Panc1 (cell line): ENCODE data around the gene STPG3. TPM values are rescaled to one million over a fixed set of nuclear protein-coding genes. Genes with fewer than 3 reads are reported as not detected.

Source experiments
- ATAC-seq: fragments of 200-7000 bp; cut with Tn5 transposase; 2 replicates; pipeline ENCODE4 v1.9.1; 2020; ENCODE audit warnings: mild to moderate bottlenecking, moderate library complexity
- BruUV-seq: library from RNA; stranded (reverse); fragments of 400-500 nt; replicated peaks from 2 replicates; lab custom pipeline; 2021; lab: Mats Ljungman, UMichigan
- CTCF ChIA-PET: fragments of 300-600 bp; sonication (Branson Sonifier 250); formaldehyde crosslinking; loops from one replicate; lab custom pipeline; 2022; ENCODE audit warnings: antibody characterized with exemption; lab: Charles Lee
- POLR2A ChIA-PET: fragments of 300-600 bp; sonication (Branson Sonifier 250); formaldehyde crosslinking; loops from one replicate; lab custom pipeline; 2022; ENCODE audit warnings: antibody characterized with exemption; lab: Charles Lee
- DNase-seq: peaks from one replicate; pipeline ENCODE4 v3.0.0-alpha.2; 2010; ENCODE audit warnings: low read depth, low spot score
- H3K27ac ChIP-seq: 2 replicates; pipeline ENCODE4 v1.5.1; 2011; ENCODE audit warnings: mild to moderate bottlenecking, low read length, inconsistent platforms
- H3K27me3 ChIP-seq: fragments of 200-500 bp; sonication (Bioruptor generic); 2 replicates; pipeline ENCODE4 v1.6.0; 2014; ENCODE audit warnings: low read length, inconsistent platforms; ENCODE audit not compliant: control insufficient read depth, insufficient read depth
- H3K36me3 ChIP-seq: fragments of 200-500 bp; sonication (Bioruptor generic); 2 replicates; pipeline ENCODE4 v1.5.1; 2014; ENCODE audit warnings: inconsistent platforms, mild to moderate bottlenecking, low read length, moderate library complexity; ENCODE audit not compliant: control insufficient read depth, insufficient read depth
- H3K4me1 ChIP-seq: 2 replicates; pipeline ENCODE4 v1.5.1; 2011; ENCODE audit warnings: inconsistent platforms, mild to moderate bottlenecking, low read length, moderate library complexity; ENCODE audit not compliant: control insufficient read depth, insufficient read depth
- H3K4me3 ChIP-seq, 2 experiments: 2 replicates each; pipeline ENCODE4 v1.5.1; 2011 to 2012; ENCODE audit warnings: low read depth in 2 of 2, low read length in 2 of 2, mild to moderate bottlenecking in 2 of 2, inconsistent platforms in 1 of 2, moderate library complexity in 1 of 2
- H3K9me3 ChIP-seq: fragments of 200-500 bp; sonication (Bioruptor generic); 2 replicates; pipeline ENCODE4 v1.5.1; 2014; ENCODE audit warnings: low read depth, mild to moderate bottlenecking, inconsistent platforms, low read length, moderate library complexity; ENCODE audit not compliant: control insufficient read depth, insufficient read depth
- POLR2AphosphoS5 ChIP-seq: IDR thresholded peaks from 2 replicates; pipeline ENCODE4 v1.6.1; 2012; ENCODE audit warnings: mild to moderate bottlenecking, low read depth, low read length, moderate library complexity
- SIN3A ChIP-seq: IDR thresholded peaks from 2 replicates; pipeline ENCODE4 v1.6.1; 2012; ENCODE audit warnings: low read depth, mild to moderate bottlenecking, low read length, moderate library complexity, borderline replicate concordance; ENCODE audit not compliant: insufficient read depth
- TCF7L2 ChIP-seq: IDR thresholded peaks from 2 replicates; pipeline ENCODE4 v1.6.1; 2011; ENCODE audit warnings: mild to moderate bottlenecking, low read depth, low read length, inconsistent platforms
- in situ Hi-C: cut with HindIII; loops from 2 replicates; pipeline ENCODE4 v1.10.0; 2016; ENCODE audit warnings: low sequenced_read_pairs, low pct_unique_long_range_greater_than_20kb
- intact Hi-C: fragments of 100-400 bp; cut with micrococcal nuclease; formaldehyde crosslinking; loops from one replicate; pipeline ENCODE4 v1.10.0; 2022; ENCODE audit not compliant: unreplicated experiment
- total RNA-seq: library from RNA; stranded (reverse); gene quantifications from one replicate; pipeline ENCODE4 v1.2.1, GENCODE V29; 2021; ENCODE audit not compliant: unreplicated experiment
- TF ChIP-seq, protein P1 (sequence below), 2 experiments: IDR thresholded peaks; 2 replicates each; pipeline ENCODE4 v1.6.1; 2011 to 2012; ENCODE audit warnings: low read depth in 2 of 2, control low read depth in 1 of 2, low read length in 1 of 2, mild to moderate bottlenecking in 1 of 2, moderate library complexity in 1 of 2; ENCODE audit not compliant: insufficient read depth in 1 of 2
- TF ChIP-seq, protein P2 (sequence below): fragments of 450-650 bp; IDR thresholded peaks from 2 replicates; pipeline ENCODE4 v1.5.1; 2017; ENCODE audit warnings: mild to moderate bottlenecking

Gene STPG3
- total RNA-seq, 1 experiment from 2014 or later: 0.26 TPM

DNA sequence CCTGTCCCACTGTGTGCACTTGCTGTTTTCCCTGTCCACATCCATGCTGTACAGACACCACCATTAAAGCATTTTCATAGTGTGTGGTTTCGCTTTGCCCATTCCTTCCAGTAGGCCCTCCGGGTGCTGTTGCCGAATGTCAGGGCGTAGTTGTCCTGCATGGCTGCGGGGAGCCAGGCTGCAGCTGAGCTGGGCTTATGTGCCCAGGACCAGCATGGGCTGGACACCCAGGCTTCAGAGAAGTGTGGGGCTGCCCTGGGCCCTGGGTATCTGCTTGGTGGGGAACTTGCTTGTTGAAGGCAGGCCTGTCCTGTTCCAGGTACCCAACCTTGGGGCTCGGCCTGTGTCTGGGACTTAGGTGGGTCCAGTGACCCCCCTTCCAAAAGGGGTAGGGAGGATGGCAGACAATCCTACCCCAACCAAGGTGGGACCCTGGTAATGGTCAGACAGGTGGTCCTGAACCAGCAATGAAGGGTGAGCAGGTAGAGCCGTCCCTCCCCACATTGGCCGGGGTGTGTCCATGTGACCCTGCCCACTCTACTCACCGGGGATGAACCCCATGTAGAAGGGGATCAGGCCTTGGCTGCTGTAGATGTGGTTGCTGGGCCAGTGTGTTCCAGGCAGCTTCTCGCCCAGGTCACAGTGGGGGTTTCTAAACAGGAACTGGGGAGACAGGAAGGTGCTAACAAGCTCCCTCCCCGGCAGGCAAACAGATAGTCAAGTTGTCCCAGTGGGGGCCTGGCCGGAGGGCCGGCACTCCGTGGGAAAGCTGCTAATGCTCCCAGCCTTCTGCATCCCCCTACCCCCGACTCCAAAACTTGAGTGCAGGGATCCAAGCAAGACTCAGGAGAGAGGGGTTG, 7.2 kb upstream of the STPG3 start:
- DNase-seq: no peak
- H3K4me3 ChIP-seq: peak overlapping the region in 1 of 2 experiments; percentile 70; a peak in 1 of 4 replicates
- in situ Hi-C loops: no loop called here
- CTCF ChIA-PET: no interaction called here
- H3K27me3 ChIP-seq: no peaks in the 10 kb centered on the region
- POLR2A ChIA-PET: no interaction called here
- 0 out of 2 replicates have a peak overlapping the region, but pooled peaks have one; percentile 39 for H3K27ac ChIP-seq
- no peak for TF ChIP-seq TCF7L2
- TF ChIP-seq, protein P1, sequence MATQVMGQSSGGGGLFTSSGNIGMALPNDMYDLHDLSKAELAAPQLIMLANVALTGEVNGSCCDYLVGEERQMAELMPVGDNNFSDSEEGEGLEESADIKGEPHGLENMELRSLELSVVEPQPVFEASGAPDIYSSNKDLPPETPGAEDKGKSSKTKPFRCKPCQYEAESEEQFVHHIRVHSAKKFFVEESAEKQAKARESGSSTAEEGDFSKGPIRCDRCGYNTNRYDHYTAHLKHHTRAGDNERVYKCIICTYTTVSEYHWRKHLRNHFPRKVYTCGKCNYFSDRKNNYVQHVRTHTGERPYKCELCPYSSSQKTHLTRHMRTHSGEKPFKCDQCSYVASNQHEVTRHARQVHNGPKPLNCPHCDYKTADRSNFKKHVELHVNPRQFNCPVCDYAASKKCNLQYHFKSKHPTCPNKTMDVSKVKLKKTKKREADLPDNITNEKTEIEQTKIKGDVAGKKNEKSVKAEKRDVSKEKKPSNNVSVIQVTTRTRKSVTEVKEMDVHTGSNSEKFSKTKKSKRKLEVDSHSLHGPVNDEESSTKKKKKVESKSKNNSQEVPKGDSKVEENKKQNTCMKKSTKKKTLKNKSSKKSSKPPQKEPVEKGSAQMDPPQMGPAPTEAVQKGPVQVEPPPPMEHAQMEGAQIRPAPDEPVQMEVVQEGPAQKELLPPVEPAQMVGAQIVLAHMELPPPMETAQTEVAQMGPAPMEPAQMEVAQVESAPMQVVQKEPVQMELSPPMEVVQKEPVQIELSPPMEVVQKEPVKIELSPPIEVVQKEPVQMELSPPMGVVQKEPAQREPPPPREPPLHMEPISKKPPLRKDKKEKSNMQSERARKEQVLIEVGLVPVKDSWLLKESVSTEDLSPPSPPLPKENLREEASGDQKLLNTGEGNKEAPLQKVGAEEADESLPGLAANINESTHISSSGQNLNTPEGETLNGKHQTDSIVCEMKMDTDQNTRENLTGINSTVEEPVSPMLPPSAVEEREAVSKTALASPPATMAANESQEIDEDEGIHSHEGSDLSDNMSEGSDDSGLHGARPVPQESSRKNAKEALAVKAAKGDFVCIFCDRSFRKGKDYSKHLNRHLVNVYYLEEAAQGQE (IDR thresholded peaks at IDR 0.05; ENCODE audit: insufficient read depth in 1 of 2, low read depth in 2 of 2, low read length in 1 of 2): no peak
- no peak for TF ChIP-seq SIN3A
- TF ChIP-seq POLR2AphosphoS5: peak; percentile 89
- no TSS peak for BruUV-seq
- intact Hi-C loops: no loop called here
- ATAC-seq: peak; percentile 10
- no peaks in the 10 kb centered on the region for H3K9me3 ChIP-seq
- H3K4me1 ChIP-seq: peaks cover 20% of the 10 kb centered on the region
- H3K36me3 ChIP-seq: peaks cover 4% of the 10 kb centered on the region

DNA sequence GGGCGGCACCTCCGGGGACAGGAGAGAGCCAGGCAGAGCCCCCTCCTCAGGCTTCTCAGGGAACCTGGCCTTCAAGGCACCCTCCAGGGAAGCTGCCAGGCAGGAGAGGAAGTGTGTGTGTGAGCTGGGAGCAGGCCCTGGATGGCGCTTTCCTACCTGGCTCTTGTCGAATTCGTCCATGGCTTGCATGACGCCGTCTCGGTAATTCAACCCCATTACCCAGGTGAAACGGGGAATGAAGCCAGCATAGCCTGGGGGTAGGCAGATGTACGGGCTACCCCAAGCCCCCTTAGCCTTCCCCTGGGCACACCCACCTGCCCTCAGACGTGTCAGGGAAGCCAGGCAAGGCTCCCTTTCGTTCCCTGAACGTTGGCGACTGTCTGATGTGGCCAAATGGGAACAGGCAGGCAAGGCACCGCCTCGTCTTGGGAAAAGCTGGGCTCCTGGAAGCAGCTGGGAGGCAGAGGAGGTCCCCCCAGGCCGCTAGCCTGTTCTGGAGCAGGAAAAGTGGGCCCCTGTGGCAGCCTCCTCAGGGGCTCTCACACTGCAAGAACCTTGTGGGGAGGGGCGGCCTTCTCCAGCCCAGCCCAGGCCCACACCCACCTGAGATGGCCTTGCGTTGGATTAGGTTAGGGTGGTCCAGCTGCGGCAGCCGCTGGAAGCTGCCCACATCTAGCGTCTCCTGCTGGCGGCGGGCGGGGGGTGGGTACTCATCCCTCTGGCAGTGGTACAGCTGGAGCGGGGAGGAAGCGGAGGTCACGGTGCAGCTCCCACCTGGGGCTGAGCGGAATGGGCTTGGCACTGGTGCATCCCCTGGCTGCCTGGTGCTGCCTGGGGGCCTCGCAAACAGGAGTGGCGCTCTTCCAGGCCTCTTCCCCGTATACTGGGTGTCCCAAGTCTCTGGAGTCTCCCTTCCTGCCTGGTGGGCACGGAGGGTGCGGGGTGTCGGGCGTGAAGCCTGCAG, 6.3 kb upstream of the STPG3 start:
- intact Hi-C loops (no loop called here), in situ Hi-C loops (no loop called here)
- ChIA-PET POLR2A (no interaction called here), CTCF (no interaction called here)
- TF ChIP-seq POLR2AphosphoS5 (no peak), TCF7L2 (no peak), SIN3A (no peak)
- TF ChIP-seq, protein P1 (IDR thresholded peaks at IDR 0.05; ENCODE audit: insufficient read depth in 1 of 2, low read depth in 2 of 2, low read length in 1 of 2): no peak
- TF ChIP-seq, protein P2, sequence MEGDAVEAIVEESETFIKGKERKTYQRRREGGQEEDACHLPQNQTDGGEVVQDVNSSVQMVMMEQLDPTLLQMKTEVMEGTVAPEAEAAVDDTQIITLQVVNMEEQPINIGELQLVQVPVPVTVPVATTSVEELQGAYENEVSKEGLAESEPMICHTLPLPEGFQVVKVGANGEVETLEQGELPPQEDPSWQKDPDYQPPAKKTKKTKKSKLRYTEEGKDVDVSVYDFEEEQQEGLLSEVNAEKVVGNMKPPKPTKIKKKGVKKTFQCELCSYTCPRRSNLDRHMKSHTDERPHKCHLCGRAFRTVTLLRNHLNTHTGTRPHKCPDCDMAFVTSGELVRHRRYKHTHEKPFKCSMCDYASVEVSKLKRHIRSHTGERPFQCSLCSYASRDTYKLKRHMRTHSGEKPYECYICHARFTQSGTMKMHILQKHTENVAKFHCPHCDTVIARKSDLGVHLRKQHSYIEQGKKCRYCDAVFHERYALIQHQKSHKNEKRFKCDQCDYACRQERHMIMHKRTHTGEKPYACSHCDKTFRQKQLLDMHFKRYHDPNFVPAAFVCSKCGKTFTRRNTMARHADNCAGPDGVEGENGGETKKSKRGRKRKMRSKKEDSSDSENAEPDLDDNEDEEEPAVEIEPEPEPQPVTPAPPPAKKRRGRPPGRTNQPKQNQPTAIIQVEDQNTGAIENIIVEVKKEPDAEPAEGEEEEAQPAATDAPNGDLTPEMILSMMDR: no peak
- no peak overlapping the region for H3K4me3 ChIP-seq
- DNase-seq (no peak), ATAC-seq (peak; percentile 19)
- no peaks in the 10 kb centered on the region for H3K9me3 ChIP-seq
- no TSS peak for BruUV-seq
- peaks cover 4% of the 10 kb centered on the region for H3K36me3 ChIP-seq
- H3K27me3 ChIP-seq: no peaks in the 10 kb centered on the region
- H3K4me1 ChIP-seq: peaks cover 16% of the 10 kb centered on the region
- 0 out of 2 replicates have a peak overlapping the region, but pooled peaks have one; percentile 39 for H3K27ac ChIP-seq
